HEK293 (cell line): ENCODE results near the gene MAP3K13.

Experiments used
- CTCF ChIA-PET: fragments of 350-600 bp; formaldehyde crosslinking; extraction: SDS; loops from one replicate; lab custom pipeline; 2021; ENCODE audit warnings: antibody characterized with exemption; lab: Yijun Ruan, JAX
- POLR2A ChIA-PET: fragments of 300-600 bp; formaldehyde crosslinking; extraction: SDS; loops from one replicate; lab custom pipeline; 2020; ENCODE audit warnings: antibody characterized with exemption, inconsistent platforms; lab: Yijun Ruan, JAX
- H3K27ac ChIP-seq: fragments of 200-500 bp; sonication (Bioruptor generic); 2 replicates; pipeline ENCODE4 v1.5.1; 2014; ENCODE audit warnings: low read depth, low read length, control low read depth, inconsistent platforms; ENCODE audit errors: extremely low read depth
- H3K36me3 ChIP-seq, 2 experiments: fragments of 200-500 bp in 1 of 2; sonication (Bioruptor generic) in 1 of 2; 1 replicate in 1 of 2; 2 replicates in 1 of 2; pipeline ENCODE4 v1.5.1; 2014 to 2017; ENCODE audit warnings: inconsistent platforms in 2 of 2, low read length in 2 of 2; ENCODE audit not compliant: control insufficient read depth in 2 of 2, insufficient read depth in 1 of 2
- H3K4me1 ChIP-seq: fragments of 200-500 bp; sonication (Bioruptor generic); 2 replicates; pipeline ENCODE4 v1.5.1; 2014; ENCODE audit warnings: mild to moderate bottlenecking, low read length, inconsistent platforms; ENCODE audit not compliant: control insufficient read depth, insufficient read depth
- H3K4me3 ChIP-seq: 2 replicates; pipeline ENCODE4 v1.5.1; 2011; ENCODE audit warnings: low read depth, mild to moderate bottlenecking, control low read depth, low read length, moderate library complexity
- H3K9me3 ChIP-seq: fragments of 200-500 bp; sonication (Bioruptor generic); 2 replicates; pipeline ENCODE4 v1.5.1; 2014; ENCODE audit warnings: low read depth, low read length, inconsistent platforms; ENCODE audit not compliant: control insufficient read depth, insufficient read depth
- GLIS2 ChIP-seq: fragments of 450-650 bp; formaldehyde crosslinking; IDR thresholded peaks from 2 replicates; pipeline ENCODE4 v1.5.1; 2016; ENCODE audit warnings: missing biosample characterization, missing genetic modification characterization
- IKZF3 ChIP-seq: fragments of 450-650 bp; IDR thresholded peaks from 2 replicates; pipeline ENCODE4 v1.5.0; 2018; ENCODE audit warnings: missing biosample characterization, mild to moderate bottlenecking, missing genetic modification characterization, moderate library complexity
- KLF10 ChIP-seq: fragments of 450-650 bp; IDR thresholded peaks from 2 replicates; pipeline ENCODE4 v1.5.1; 2018; ENCODE audit warnings: missing biosample characterization, mild to moderate bottlenecking, missing genetic modification characterization
- MYNN ChIP-seq: fragments of 450-650 bp; formaldehyde crosslinking; IDR thresholded peaks from 2 replicates; pipeline ENCODE4 v1.5.1; 2016; ENCODE audit warnings: missing biosample characterization, missing genetic modification characterization, borderline replicate concordance
- REPIN1 ChIP-seq: fragments of 450-650 bp; formaldehyde crosslinking; IDR thresholded peaks from 2 replicates; pipeline ENCODE4 v1.5.1; 2017; ENCODE audit warnings: missing biosample characterization, missing genetic modification characterization, low read depth
- SCRT1 ChIP-seq: fragments of 450-650 bp; formaldehyde crosslinking; IDR thresholded peaks from 2 replicates; pipeline ENCODE4 v1.5.1; 2016; ENCODE audit warnings: missing biosample characterization, missing genetic modification characterization, borderline replicate concordance
- TRIM28 ChIP-seq: IDR thresholded peaks from 2 replicates; pipeline ENCODE4 v1.6.1; 2011; ENCODE audit warnings: low read length, control low read depth, borderline replicate concordance
- ZFHX2 ChIP-seq: fragments of 450-650 bp; formaldehyde crosslinking; conservative IDR thresholded peaks from 2 replicates; pipeline ENCODE4 v1.5.1; 2016; ENCODE audit warnings: missing biosample characterization, missing genetic modification characterization
- ZNF16 ChIP-seq: fragments of 450-650 bp; formaldehyde crosslinking; IDR thresholded peaks from 2 replicates; pipeline ENCODE4 v1.5.1; 2016; ENCODE audit warnings: low read depth, missing biosample characterization, missing genetic modification characterization
- ZNF366 ChIP-seq: fragments of 450-650 bp; formaldehyde crosslinking; conservative IDR thresholded peaks from 2 replicates; pipeline ENCODE4 v1.5.1; 2016; ENCODE audit warnings: missing biosample characterization, missing genetic modification characterization
- ZNF513 ChIP-seq: fragments of 450-650 bp; IDR thresholded peaks from 2 replicates; pipeline ENCODE4 v1.5.1; 2018; ENCODE audit warnings: missing biosample characterization, missing genetic modification characterization
- ZNF664 ChIP-seq: fragments of 450-650 bp; formaldehyde crosslinking; IDR thresholded peaks from 2 replicates; pipeline ENCODE4 v1.5.1; 2016; ENCODE audit warnings: missing biosample characterization, missing genetic modification characterization
- ZNF692 ChIP-seq: fragments of 450-650 bp; formaldehyde crosslinking; IDR thresholded peaks from 2 replicates; pipeline ENCODE4 v1.5.1; 2016; ENCODE audit warnings: missing biosample characterization, missing genetic modification characterization
- ZSCAN30 ChIP-seq: fragments of 450-650 bp; IDR thresholded peaks from 2 replicates; pipeline ENCODE4 v1.5.1; 2018; ENCODE audit warnings: missing biosample characterization, mild to moderate bottlenecking, missing genetic modification characterization, moderate library complexity
- TF ChIP-seq, protein P1 (sequence below): fragments of 450-650 bp; formaldehyde crosslinking; IDR thresholded peaks from 2 replicates; pipeline ENCODE4 v1.5.1; 2017; ENCODE audit warnings: missing biosample characterization, missing genetic modification characterization
- TF ChIP-seq, protein P2 (sequence below): fragments of 450-650 bp; formaldehyde crosslinking; IDR thresholded peaks from 2 replicates; pipeline ENCODE4 v1.5.1; 2016; ENCODE audit warnings: missing biosample characterization, missing genetic modification characterization, low read depth
- TF ChIP-seq, protein P3 (sequence below): fragments of 450-650 bp; formaldehyde crosslinking; IDR thresholded peaks from 2 replicates; pipeline ENCODE4 v1.5.1; 2016; ENCODE audit warnings: missing biosample characterization, missing genetic modification characterization

Gene MAP3K13

DNA sequence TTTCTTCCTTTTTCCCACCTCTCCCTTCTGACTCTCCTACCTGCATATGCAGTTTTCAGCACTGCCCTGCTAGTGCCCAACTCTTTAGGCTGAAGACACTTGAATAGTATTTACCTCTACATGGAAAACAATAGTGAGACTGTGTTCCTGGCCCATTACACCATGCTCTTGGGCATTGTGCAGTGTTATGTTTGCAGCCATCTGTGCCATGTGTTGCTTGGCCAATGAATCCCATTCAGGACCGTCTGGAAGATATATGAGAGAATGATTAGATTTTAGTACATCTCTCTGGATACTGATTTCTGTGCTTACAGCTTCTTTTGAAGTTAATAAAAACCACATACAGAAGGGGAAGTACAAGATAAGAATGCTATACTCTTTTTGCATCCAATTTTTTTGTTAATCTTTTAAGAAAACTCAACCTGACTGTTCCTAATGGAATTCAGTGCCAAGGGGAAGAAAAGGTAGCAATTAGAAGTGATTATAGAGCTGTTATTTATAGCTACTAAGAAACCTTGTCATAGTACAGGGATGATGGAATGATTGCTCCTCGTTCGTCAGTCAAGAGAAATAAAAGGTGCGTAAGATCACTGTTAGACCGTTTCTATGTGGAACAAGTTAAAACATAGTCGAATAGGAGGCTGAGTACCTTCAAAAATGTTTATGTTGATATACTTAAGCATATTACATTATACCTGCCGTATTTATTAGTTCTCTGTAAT lies 77.0 kb downstream of the MAP3K13 start (continued):
- TF ChIP-seq, protein P1, sequence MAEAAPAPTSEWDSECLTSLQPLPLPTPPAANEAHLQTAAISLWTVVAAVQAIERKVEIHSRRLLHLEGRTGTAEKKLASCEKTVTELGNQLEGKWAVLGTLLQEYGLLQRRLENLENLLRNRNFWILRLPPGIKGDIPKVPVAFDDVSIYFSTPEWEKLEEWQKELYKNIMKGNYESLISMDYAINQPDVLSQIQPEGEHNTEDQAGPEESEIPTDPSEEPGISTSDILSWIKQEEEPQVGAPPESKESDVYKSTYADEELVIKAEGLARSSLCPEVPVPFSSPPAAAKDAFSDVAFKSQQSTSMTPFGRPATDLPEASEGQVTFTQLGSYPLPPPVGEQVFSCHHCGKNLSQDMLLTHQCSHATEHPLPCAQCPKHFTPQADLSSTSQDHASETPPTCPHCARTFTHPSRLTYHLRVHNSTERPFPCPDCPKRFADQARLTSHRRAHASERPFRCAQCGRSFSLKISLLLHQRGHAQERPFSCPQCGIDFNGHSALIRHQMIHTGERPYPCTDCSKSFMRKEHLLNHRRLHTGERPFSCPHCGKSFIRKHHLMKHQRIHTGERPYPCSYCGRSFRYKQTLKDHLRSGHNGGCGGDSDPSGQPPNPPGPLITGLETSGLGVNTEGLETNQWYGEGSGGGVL (tag by site-specific recombination): no peak
- no peak for TF ChIP-seq MYNN (tag by site-specific recombination)
- no peak for TF ChIP-seq ZSCAN30 (tag by site-specific recombination)
- TF ChIP-seq ZNF513 (tag by site-specific recombination): no peak
- TF ChIP-seq, protein P2, sequence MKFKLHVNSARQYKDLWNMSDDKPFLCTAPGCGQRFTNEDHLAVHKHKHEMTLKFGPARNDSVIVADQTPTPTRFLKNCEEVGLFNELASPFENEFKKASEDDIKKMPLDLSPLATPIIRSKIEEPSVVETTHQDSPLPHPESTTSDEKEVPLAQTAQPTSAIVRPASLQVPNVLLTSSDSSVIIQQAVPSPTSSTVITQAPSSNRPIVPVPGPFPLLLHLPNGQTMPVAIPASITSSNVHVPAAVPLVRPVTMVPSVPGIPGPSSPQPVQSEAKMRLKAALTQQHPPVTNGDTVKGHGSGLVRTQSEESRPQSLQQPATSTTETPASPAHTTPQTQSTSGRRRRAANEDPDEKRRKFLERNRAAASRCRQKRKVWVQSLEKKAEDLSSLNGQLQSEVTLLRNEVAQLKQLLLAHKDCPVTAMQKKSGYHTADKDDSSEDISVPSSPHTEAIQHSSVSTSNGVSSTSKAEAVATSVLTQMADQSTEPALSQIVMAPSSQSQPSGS (tag by site-specific recombination): no peak
- TF ChIP-seq TRIM28: no peak
- TF ChIP-seq SCRT1: no peak
- no peak for TF ChIP-seq GLIS2 (tag by site-specific recombination)
- TF ChIP-seq ZNF366 (tag by site-specific recombination): no peak
- no peak for TF ChIP-seq IKZF3 (tag by site-specific recombination)

DNA sequence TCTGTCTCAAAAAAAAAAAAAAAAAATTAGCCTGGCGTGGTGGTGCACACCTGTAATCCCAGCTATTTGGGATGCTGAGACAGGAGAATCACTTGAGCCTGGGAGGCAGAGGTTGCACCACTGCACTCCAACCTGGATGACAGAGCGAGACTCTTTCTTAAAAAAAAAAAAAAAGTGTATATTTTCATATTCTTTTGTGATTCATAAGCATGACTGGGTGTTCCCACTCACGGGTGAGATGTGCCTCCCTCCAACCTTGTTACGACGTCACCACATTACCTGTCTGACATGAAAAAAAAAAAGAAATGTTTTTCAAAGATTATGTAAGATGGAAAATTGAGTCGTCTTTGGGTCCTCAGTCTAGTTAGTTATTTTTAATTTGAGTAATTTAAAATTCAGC lies 79.1 kb downstream of the MAP3K13 start:
- Histone ChIP-seq H3K9me3 (no peaks in the 10 kb centered on the region), H3K27ac (no peak overlapping the region), H3K4me3 (no peak overlapping the region), H3K36me3 (no peaks in the 10 kb centered on the region), H3K4me1 (no peaks in the 10 kb centered on the region)
- TF ChIP-seq KLF10 (tag by site-specific recombination) (no peak), ZNF664 (tag by site-specific recombination) (no peak), ZFHX2 (tag by site-specific recombination) (no peak), ZNF692 (tag by site-specific recombination) (no peak), REPIN1 (tag by site-specific recombination) (no peak), ZNF16 (tag by site-specific recombination) (no peak)
- TF ChIP-seq, protein P3, sequence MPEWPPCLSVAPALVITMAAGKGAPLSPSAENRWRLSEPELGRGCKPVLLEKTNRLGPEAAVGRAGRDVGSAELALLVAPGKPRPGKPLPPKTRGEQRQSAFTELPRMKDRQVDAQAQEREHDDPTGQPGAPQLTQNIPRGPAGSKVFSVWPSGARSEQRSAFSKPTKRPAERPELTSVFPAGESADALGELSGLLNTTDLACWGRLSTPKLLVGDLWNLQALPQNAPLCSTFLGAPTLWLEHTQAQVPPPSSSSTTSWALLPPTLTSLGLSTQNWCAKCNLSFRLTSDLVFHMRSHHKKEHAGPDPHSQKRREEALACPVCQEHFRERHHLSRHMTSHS (tag by site-specific recombination): no peak
- POLR2A ChIA-PET: no interaction called here
- CTCF ChIA-PET: no interaction called here
